Ectodermal cell (in vitro differentiated cells): ENCODE data around the gene ACP7.
"Not testable (repeated sequence)": the region's sequence is repeated elsewhere in the genome, so short reads cannot be mapped to it uniquely, and the experiment has no call there.

Experiments used
- H3K27ac ChIP-seq: 2 replicates; pipeline ENCODE4 v1.7.0; 2013; ENCODE audit warnings: mild to moderate bottlenecking, low read depth, low read length; ENCODE audit not compliant: insufficient read depth, poor library complexity, severe bottlenecking
- H3K27me3 ChIP-seq: 2 replicates; pipeline ENCODE4 v1.7.0; 2013; ENCODE audit warnings: mild to moderate bottlenecking, low read length; ENCODE audit not compliant: insufficient read depth, control insufficient read depth, poor library complexity, severe bottlenecking
- H3K36me3 ChIP-seq: one replicate; pipeline ENCODE4 v1.7.0; 2013; ENCODE audit warnings: low read length; ENCODE audit not compliant: control insufficient read depth, insufficient read depth
- H3K4me1 ChIP-seq: one replicate; pipeline ENCODE4 v1.7.0; 2013; ENCODE audit warnings: low read length; ENCODE audit not compliant: control insufficient read depth, insufficient read depth
- H3K4me3 ChIP-seq: 2 replicates; pipeline ENCODE4 v1.7.0; 2013; ENCODE audit warnings: low read depth, low read length, control low read depth; ENCODE audit not compliant: insufficient read depth
- H3K9me3 ChIP-seq: 2 replicates; pipeline ENCODE4 v1.7.0; 2013; ENCODE audit warnings: mild to moderate bottlenecking, low read length, moderate library complexity; ENCODE audit not compliant: control insufficient read depth
- WGBS, 2 experiments: methylation state at CpG; one replicate each; pipeline ENCODE4 v1.1.7; 2013; ENCODE audit warnings: missing lambda C conversion rate in 2 of 2; 5-methylcytosine and 5-hydroxymethylcytosine counted together

The ACP7 gene

DNA sequence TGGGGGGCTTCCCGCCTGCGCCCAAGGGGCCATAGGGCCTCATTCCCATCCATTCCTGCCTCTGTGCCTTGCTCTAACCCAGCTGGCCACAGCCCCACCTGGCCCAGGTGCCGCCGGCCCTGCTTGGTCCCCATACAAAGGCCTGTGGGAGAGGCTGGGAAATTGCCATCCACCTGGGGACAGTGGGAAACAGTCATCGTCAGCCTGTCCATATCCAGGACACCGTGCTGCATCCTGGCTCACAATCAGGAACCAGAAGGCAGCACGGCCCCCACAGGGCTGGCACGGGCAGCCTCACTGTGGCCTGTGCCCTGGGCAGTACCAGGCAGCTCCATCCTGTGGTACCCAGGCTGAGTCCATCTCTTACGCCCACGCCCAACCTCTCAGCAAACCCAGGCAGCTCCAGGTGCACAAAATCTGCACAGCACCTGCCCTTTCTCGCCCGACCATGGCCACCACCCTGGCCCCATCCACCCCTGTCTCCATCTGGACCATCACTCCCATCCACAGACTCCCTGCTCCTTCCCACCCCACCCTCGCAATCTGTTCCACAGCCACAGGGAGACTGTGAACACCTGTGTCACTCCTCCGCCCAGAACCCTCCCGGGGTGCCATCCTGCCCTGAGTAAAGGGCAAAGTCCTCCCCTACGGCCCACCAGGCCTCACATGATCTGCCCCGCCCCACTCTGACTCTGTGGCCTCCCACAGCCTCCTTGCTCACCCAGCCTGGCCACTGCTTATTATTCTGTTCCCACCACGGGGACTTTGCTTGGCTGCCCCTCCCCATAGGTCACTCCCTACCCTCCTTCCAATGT lies 30.7 kb upstream of the ACP7 start:
- H3K36me3 ChIP-seq = no peaks in the 10 kb centered on the region
- no peaks in the 10 kb centered on the region for H3K27me3 ChIP-seq
- H3K9me3 ChIP-seq = peaks cover 4% of the 10 kb centered on the region
- no peak overlapping the region for H3K27ac ChIP-seq
- H3K4me1 ChIP-seq = no peaks in the 10 kb centered on the region
- 90% methylated on average over 18 of the region's 18 CpGs for WGBS, 2 experiments
- no peak overlapping the region for H3K4me3 ChIP-seq

DNA sequence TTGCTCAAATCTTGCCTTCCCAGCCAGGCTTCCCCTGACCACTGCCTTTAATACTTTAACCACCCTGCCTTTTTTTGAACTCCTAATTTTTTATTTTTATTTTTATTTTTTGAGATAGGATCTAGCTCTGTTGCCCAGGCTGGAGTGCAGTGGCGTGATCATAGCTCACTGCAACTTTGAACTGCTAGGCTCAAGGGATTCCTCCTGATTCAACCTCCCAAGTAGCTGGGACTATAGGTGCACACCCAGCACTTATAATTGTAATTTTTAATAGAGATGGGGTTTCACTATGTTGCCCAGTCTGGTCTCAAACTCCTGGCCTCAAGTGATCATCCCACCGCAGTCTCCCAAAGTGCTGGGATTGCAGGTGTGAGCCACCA lies 30.1 kb upstream of the ACP7 start:
- 87 to 88% methylated on average over 2 of the region's 2 CpGs for WGBS, 2 experiments
- H3K9me3 ChIP-seq = peaks cover 4% of the 10 kb centered on the region
- no peaks in the 10 kb centered on the region for H3K4me1 ChIP-seq
- H3K4me3 ChIP-seq = no peak overlapping the region
- H3K27ac ChIP-seq = no peak overlapping the region
- no peaks in the 10 kb centered on the region for H3K36me3 ChIP-seq
- no peaks in the 10 kb centered on the region for H3K27me3 ChIP-seq

DNA sequence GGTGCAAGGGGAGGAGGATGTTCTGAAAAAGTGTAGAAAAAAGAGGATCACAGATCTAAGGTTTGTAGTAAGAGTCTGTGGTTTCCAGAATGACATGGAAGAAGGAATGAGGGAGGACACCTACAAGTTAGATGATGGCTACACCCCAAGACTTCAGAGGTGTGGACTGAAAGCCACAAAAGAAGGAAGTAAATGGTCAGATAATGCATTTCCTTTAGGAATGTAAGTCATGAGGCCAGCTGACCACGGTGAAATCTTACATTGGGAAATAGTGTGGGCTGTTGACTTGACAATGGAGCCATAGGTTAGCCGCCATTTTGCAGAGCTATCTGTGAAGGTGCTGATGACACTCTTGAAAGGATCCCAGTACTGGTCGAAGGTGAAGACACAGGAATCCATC lies 26.6 kb upstream of the ACP7 start:
- H3K4me3 ChIP-seq = no peak overlapping the region
- peaks cover 4% of the 10 kb centered on the region for H3K9me3 ChIP-seq
- no peaks in the 10 kb centered on the region for H3K4me1 ChIP-seq
- no peak overlapping the region for H3K27ac ChIP-seq
- 92 to 94% methylated on average over 3 of the region's 3 CpGs for WGBS, 2 experiments
- no peaks in the 10 kb centered on the region for H3K27me3 ChIP-seq
- H3K36me3 ChIP-seq = no peaks in the 10 kb centered on the region

DNA sequence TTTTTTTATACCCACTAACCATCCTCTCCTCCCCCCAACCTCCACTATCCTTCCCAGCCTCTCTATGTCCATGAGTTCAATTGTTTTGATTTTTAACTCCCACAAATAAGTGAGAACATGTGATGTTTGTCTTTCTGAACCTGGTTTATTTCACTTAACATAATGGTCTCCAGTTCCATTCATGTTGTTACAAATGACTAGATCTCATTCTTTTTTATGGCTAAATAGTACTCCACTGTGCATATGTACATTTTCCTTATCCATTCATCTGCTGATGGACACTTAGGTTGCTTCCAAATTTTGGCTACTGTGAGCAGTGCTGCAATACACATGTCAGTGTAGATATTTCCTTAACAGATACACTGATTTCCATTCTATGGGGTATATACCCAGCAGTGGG lies 24.9 kb upstream of the ACP7 start:
- no peak overlapping the region for H3K4me3 ChIP-seq

DNA sequence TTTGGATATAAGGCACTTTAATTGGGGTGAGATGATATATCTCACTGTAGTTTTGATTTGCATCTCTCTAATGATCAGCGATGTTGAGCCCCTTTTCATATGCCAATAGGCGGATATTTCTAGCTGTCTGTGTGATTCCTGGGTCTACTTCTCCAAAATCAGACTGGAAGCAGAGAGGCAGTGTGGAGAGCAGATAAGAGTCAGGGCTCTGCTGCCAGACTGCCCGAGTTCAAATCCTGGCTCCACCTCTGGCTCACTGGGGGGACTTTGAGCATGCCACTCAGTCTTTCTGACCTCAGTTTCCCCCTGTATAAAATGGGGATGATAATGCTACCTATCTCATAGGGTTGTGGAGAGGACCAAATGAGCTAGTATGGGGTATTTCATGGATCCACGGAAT lies 24.0 kb upstream of the ACP7 start:
- WGBS, 2 experiments = 82 to 84% methylated on average over 4 of the region's 4 CpGs
- no peaks in the 10 kb centered on the region for H3K9me3 ChIP-seq
- H3K27me3 ChIP-seq = no peaks in the 10 kb centered on the region
- H3K27ac ChIP-seq = no peak overlapping the region
- no peaks in the 10 kb centered on the region for H3K36me3 ChIP-seq
- no peak overlapping the region for H3K4me3 ChIP-seq
- no peaks in the 10 kb centered on the region for H3K4me1 ChIP-seq

More for the DNA sequence above, 24.9 kb upstream of the ACP7 start:
- Histone ChIP-seq H3K9me3 (peaks cover 4% of the 10 kb centered on the region), H3K4me1 (no peaks in the 10 kb centered on the region), H3K27ac (no peak overlapping the region), H3K36me3 (no peaks in the 10 kb centered on the region), H3K27me3 (no peaks in the 10 kb centered on the region)

DNA sequence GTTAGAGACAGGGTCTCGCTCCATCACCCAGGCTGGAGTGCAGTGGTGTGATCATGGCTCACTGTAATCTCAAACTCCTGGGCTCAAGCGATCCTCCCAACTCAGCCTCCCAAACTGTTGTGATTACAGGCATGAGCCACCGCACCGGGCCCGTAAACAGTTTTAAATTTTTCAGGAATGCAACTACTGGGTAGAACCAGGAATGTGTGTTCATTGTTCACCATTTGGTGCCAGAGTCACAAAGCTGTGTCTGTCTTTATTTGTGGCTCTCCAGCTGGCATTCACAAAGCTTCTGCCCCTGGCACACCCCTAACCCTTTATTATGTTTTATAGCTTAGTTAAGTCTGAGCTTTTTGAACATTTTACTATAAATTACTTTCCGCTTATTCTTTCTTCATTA lies 19.8 kb upstream of the ACP7 start:
- Histone ChIP-seq H3K36me3 (no peaks in the 10 kb centered on the region), H3K27ac (no peak overlapping the region), H3K27me3 (no peaks in the 10 kb centered on the region), H3K4me3 (no peak overlapping the region), H3K9me3 (no peaks in the 10 kb centered on the region), H3K4me1 (no peaks in the 10 kb centered on the region)
- 91 to 92% methylated on average over 5 of the region's 6 CpGs for WGBS, 2 experiments

DNA sequence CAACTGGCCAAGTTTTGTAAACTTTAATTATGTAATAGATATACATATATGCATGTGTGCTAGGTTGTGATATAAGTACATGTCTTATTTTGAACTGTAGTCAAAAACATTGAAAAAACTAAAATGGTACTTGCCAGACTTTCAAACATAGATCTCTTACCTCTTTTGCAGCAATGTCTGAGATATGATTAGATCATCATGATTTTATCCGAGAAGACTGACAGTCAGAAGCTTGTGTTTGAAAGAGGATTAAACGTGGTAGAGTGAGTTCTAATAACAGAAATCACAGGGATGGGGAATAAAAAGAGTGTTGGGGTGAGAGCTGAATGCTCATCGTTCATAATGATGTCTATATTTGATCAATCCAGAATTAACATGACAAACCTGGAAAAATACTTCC lies 18.2 kb upstream of the ACP7 start:
- no peak overlapping the region for H3K4me3 ChIP-seq
- H3K9me3 ChIP-seq = no peaks in the 10 kb centered on the region
- H3K4me1 ChIP-seq = no peaks in the 10 kb centered on the region
- no peaks in the 10 kb centered on the region for H3K36me3 ChIP-seq
- H3K27me3 ChIP-seq = no peaks in the 10 kb centered on the region
- 78 to 82% methylated on average over 2 to 3 of the region's 3 CpGs for WGBS, 2 experiments
- no peak overlapping the region for H3K27ac ChIP-seq

DNA sequence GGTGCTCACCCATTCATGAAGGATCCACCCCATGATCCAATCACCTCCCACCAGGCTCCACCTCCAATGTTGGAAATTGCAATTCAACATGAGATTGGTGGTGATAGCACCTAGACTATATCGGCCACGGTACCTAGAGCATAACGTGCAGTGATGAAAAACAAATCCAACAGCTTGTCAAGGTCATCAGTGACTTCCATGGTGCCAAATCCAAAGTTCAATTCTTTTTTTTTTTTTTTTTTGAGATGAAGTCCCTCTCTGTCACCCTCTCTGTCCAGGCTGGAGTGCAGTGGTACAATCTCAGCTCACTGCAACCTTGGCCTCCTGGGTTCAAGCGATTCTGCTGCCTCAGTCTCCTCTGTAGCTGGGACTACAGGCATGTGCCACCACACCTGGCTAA lies 17.1 kb upstream of the ACP7 start:
- H3K4me3 ChIP-seq = no peak overlapping the region
- WGBS, 2 experiments = 89 to 92% methylated on average over 4 of the region's 4 CpGs
- H3K27me3 ChIP-seq = no peaks in the 10 kb centered on the region
- H3K27ac ChIP-seq = no peak overlapping the region
- H3K4me1 ChIP-seq = no peaks in the 10 kb centered on the region
- H3K9me3 ChIP-seq = no peaks in the 10 kb centered on the region
- no peaks in the 10 kb centered on the region for H3K36me3 ChIP-seq

DNA sequence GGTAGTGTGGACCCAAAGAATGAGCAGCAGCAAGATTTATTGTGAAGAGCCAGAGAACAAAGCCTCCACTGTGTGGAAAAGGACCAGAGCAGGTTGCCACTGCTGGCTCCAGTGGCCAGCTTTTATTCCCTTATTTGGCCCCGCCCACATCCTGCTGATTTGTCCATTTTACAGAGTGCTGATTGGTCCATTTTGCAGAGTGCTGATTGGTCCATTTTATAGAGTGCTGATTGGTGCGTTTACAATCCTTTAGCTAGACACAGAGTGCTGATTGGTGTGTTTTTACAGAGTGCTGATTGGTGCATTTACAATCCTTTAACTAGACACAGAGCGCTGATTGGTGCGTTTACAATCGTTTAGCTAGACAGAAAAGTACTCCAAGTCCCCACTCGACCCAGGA lies 15.9 kb upstream of the ACP7 start:
- H3K27ac ChIP-seq, H3K4me3 ChIP-seq, H3K9me3 ChIP-seq, H3K4me1 ChIP-seq, H3K27me3 ChIP-seq, H3K36me3 ChIP-seq: not testable (repeated sequence)
- WGBS, 2 experiments = 86 to 87% methylated on average over 6 of the region's 6 CpGs

DNA sequence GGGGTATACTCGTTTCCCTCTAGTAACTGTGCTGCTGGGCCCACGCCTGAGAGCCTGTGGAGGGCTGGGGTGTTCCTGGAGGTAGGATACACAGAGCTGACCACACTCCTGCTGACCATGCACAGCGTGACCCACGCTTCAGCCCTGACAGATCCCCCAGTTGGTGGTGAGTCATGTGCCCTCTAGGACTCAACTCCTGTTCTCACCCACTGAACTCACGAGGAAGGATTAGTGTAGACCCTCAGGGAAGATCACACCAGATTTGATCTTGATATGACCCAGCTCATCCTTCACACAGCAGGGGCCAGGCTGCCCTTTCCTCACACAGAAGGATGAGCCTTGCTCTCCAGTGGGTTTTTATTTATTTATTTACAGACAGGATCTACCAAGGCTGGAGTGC lies 13.3 kb upstream of the ACP7 start:
- no peaks in the 10 kb centered on the region for H3K4me1 ChIP-seq
- WGBS, 2 experiments = 89% methylated on average over 5 of the region's 5 CpGs
- no peaks in the 10 kb centered on the region for H3K36me3 ChIP-seq
- H3K27ac ChIP-seq = no peak overlapping the region
- H3K27me3 ChIP-seq = no peaks in the 10 kb centered on the region
- H3K9me3 ChIP-seq = no peaks in the 10 kb centered on the region
- H3K4me3 ChIP-seq = no peak overlapping the region
